H4 (cell line): Measurements from ENCODE around the gene DOCK11. TPM values are rescaled to one million over a fixed set of nuclear protein-coding genes. Genes with fewer than 3 reads are reported as not detected.

Experiments
- DNase-seq: peaks from one replicate; pipeline ENCODE4 v3.0.0-alpha.2; 2015; ENCODE audit warnings: low spot score
- total RNA-seq: library from RNA; depleted of rRNA; stranded (reverse); fragments of >200 nt; shearing (Covaris generic); gene quantifications from 2 replicates; pipeline ENCODE4 v1.2.3, GENCODE V29; 2014

Gene DOCK11
- total RNA-seq, 1 experiment from 2014 or later = 7.7 TPM

GRCh38 chrX:118530219-118530911 lies 34.8 kb downstream of the DOCK11 start:
- no peak for DNase-seq

- no peak for DNase-seq
Measured at GRCh38 chrX:118534716-118535493, 39.3 kb downstream of the DOCK11 start.

- DNase-seq = no peak
Measured at GRCh38 chrX:118536204-118536603, 40.6 kb downstream of the DOCK11 start.

GRCh38 chrX:118536687-118537461 lies 41.3 kb downstream of the DOCK11 start:
- DNase-seq = peak; percentile 11

- no peak for DNase-seq
Measured at GRCh38 chrX:118538386-118538785, 42.8 kb downstream of the DOCK11 start.

GRCh38 chrX:118540342-118540741 lies 44.7 kb downstream of the DOCK11 start:
- no peak for DNase-seq

- DNase-seq = no peak
Measured at GRCh38 chrX:118541482-118541881, 45.9 kb downstream of the DOCK11 start.

- DNase-seq = no peak
Measured at GRCh38 chrX:118545510-118545909, 49.9 kb downstream of the DOCK11 start.

GRCh38 chrX:118548841-118549240 lies 53.2 kb downstream of the DOCK11 start:
- DNase-seq = no peak

GRCh38 chrX:118550792-118551191 lies 55.2 kb downstream of the DOCK11 start:
- no peak for DNase-seq

- DNase-seq = no peak
Measured at GRCh38 chrX:118551426-118551825, 55.8 kb downstream of the DOCK11 start.

GRCh38 chrX:118552121-118552900 lies 56.7 kb downstream of the DOCK11 start:
- DNase-seq = peak; percentile 11

GRCh38 chrX:118553042-118553710 lies 57.6 kb downstream of the DOCK11 start:
- DNase-seq = no peak

GRCh38 chrX:118554511-118554910 lies 58.9 kb downstream of the DOCK11 start:
- no peak for DNase-seq

- no peak for DNase-seq
Measured at GRCh38 chrX:118558926-118559325, 63.3 kb downstream of the DOCK11 start.

GRCh38 chrX:118560489-118560888 lies 64.9 kb downstream of the DOCK11 start:
- DNase-seq = no peak

- DNase-seq = no peak
Measured at GRCh38 chrX:118562582-118563164, 67.1 kb downstream of the DOCK11 start.

- DNase-seq = no peak
Measured at GRCh38 chrX:118564498-118564897, 68.9 kb downstream of the DOCK11 start.

- no peak for DNase-seq
Measured at GRCh38 chrX:118565853-118566252, 70.2 kb downstream of the DOCK11 start.

- no peak for DNase-seq
Measured at GRCh38 chrX:118566359-118566758, 70.7 kb downstream of the DOCK11 start.

GRCh38 chrX:118569676-118570075 lies 74.1 kb downstream of the DOCK11 start:
- DNase-seq = peak; percentile 50
